ENCODE measurements around the gene FAR2.
"Not testable (repeated sequence)": the region's sequence is repeated elsewhere in the genome, so short reads cannot be mapped to it uniquely, and the experiment has no call there.

Gene FAR2

DNA sequence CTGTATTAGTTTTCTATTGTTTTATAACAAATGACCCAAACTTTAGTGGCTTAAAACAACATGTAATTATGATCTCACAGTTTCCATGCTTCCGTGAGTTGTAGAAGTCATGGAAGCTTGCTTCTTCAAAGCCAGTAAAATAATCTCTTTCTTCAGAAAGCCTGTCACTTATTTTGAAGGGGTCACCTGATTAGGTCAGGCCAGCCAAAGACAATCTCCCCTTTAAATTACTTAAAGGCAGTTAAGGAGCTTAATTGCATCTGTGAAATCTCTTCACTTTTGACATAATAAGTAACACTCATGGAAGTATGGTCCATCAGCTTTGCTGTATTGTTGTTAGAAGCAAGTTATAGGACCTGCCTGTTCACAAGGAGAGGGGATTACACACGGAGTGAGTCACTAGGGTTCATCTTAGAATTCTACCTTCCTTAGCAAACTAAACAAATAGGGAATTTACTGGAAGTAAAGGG is 89.8 kb downstream of the FAR2 start:
- DNase-seq, result no peak

DNA sequence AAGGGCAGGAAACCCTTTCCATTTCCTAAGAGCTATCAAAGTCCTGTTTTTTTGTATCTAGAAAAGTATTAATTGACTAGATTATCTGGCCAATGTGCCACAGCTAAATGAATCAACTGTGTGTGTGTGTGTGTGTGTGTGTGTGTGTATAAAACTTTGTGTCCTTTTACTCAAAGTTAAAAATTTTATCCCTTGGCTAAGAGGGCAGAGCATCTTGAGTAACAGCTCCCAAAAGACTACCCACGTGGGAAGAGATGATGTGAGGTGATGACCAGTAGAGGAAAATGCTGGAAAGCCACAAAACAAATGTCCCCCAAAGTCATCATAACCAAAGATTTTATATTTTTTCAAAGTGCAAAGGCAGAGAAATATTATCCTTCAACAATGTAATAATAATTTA is 90.3 kb downstream of the FAR2 start:
- no peak for DNase-seq

DNA sequence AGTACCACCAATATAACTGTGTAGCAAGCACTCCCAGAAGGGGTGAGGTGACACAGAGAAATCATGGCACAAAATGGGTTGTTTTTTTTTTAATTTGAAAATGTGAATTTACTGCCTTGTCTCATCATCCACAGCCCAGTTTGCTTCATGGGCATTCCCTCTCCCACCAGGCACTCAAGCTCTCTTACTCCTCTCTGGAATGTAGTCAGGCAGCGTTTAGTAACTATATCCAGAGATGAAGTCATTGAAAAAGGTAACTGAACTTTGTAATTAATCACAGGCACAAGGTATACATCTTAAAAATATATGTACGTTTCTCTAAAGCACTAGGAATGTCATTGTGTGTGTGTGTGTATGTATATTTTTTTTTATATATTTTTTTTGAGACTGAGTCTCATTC is 91.4 kb downstream of the FAR2 start:
- DNase-seq, result no peak

DNA sequence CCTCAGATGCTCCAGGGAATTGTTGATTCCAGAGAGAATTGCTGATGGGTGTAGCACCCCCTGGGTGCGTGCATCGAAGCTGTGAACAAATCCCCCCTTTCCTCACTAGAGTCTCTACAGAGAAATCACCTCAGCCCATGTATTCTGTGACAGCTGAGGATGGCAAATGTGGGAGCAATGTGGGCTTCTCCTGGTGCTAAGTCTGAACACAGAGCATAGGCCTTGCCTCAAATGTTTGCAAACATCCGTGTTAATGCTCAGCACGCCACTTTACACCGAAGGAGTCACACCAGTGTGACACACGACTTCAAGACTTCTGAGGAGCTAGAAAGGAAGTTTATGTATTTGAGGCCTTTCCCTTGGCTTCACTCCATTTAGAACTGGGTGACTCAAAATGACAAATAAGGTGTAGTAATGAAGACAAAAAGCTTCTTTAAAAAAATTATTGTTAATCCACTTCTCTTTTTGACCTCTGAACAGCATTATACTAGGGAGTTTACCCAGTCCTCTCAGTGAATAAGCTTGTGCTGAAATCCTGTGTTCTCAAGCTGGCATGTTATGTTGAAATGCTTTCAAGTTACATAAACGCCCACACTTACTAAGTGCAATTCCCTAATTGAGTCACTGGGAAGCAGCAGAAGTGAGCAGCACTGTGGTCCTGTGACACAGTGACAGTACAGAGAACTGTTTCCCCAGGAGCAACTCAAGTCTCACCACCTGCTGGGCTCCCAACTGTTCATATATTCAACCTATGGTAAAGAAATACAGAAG is 92.9 kb downstream of the FAR2 start:
- DNase-seq, result peak; percentile 64

DNA sequence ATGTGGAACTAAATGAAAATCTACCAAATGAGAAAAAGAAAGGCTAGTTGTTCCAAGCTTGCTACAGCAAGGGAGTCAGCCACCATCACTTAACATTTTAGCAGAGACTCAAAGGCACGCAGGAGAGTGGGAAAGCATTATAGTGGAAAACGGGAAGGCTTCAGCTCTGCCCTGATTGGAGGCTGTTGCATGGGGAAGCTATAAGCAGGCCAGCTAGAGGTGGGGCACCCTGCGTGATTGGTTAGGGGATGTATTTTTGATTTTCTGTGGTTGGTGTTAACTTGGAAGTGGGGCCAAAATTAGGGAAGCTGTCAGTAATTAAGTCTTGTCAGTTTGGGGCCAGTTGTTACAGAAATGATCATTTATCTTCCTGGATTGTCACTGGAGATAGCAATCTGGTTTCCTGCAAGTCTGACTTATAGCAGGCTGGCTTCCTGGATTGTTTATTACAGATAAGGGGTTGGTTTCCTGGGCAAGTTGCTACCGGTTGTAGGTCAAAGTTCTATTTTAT is 93.9 kb downstream of the FAR2 start:
- peak; percentile 65 for DNase-seq

DNA sequence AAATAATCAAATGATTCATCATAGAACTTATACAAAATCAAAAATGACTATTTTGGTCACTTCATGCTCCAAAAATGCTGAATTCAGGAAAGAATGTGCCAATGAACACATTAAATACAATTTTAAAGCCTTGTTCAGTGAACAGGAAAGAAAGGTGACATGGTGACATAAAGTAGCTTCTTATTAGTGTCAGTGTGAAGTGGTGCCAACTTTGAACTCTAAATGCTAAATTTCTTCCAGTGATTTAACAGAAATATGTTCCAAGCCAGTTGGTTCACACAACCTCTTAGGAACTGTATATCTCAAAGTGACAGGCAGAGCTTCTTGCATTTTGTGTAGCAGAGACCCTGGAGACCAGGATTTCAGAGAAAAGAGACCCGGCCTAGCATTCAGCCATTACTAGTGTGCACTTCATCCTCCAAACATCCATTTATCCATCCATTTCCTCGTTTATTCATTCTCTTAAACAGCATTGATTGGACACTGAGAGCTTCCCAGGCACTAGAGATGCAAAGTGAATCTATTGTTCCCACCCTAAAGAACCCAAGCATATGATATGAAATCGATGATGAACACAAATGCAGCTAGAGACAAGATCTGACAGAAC is 95.2 kb downstream of the FAR2 start:
- no peak for DNase-seq

DNA sequence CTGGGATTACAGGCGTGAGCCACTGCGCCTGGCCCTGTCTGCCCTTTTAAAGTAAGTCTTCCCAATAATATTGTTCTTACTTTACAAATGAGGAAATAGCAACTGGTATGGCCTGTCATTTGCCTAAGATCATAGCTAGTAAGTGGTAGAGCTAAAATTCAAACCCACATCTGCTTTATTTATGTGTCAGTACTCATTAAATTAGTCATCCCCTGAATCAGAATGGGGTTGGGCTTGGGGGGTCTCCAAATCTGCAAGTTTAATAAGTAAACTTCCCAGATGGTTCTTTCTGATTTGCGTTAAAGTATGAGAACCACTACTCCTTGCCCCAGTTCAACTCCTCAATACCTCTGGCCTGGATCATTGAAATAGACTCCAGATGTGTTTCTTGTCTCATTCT is 96.2 kb downstream of the FAR2 start:
- no peak for DNase-seq

DNA sequence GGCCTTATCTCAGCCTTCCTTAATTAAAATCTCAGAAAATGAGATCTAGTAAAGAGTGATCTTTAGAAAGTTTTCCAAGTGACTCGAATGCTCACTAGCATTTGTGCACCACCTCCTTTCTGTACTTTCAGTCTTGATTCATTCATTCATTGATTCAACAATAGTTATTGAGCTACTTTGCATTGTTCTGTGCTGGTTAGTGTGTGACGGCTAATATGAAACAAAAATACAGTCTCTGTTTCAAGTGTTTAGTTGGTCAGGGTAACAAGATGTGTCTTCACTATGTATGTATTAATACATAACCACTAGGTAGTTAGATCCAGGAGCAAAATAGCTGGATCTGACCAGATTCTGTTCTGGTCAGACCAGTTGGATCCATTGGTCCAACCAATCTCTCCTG is 100.9 kb downstream of the FAR2 start:
- no peak for DNase-seq

DNA sequence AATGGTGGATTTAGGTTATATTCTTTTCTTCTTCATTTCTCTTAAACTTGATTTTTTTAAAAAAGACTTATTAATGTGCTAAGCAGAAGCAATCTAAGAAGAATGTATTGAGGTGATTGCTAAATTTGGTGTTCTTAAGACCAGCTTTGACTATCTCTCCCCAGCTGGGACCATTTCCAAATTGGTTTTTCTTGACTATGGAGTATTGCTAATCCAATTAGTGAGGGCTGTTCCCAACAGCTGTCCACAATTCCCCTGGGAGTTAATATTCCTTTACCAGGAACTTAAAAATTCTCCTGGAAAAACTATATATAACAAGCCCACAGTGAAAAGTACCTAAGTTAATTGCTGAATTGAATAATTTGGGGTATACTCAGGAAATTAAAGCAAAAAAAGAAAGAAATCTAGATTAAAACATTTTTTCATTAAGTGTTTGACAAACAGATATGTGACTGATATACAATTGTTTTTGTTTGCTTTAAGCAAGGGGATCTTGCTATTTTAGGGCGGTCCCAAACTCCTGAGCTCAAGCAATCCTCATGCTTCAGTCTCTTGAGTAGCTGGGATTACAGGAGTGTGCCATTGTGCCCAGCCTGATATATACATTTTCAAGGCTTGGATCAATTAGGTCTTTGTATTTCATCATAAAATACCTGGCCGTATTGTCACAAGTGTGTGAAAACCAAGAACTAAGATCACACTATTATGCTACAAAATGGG is 105.0 kb downstream of the FAR2 start:
- no peak for DNase-seq

DNA sequence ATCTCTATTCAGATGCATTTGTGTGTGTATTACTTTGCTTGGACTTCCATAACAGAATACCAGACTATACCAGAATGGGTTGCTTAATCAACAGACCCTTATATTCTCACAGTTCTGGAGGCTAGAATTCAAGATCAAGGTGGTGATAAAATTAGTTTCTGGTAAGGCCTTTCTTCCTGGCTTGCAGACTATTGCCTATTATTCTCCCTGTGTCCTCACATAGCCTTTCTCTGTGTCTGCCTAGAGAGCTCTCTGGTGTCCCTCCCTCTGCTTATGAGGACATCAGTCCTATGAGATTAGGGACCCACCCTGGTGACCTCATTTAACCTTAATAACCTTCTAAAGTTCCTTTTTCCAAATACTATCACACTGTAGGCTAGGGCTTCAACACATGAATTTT is 106.0 kb downstream of the FAR2 start:
- DNase-seq, result peak; percentile 86

DNA sequence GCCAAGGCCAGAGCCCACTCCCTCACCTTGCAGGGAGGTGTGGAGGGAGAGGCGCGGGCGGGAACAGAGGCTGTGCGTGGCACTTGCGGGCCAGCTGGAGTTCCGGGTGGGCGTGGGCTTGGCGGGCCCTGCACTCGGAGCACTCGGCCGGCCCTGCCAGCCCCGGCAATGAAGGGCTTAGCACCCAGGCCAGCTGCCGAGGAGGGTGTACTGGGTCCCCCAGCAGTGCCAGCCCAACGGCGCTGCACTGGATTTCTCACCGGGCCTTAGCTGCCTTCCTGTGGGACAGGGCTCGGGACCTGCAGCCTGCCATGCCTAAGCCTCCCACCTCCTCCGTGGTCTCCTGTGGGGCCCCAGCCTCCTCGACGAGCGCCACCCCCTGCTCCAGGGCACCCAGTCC is 107.5 kb downstream of the FAR2 start:
- DNase-seq, result no peak

DNA sequence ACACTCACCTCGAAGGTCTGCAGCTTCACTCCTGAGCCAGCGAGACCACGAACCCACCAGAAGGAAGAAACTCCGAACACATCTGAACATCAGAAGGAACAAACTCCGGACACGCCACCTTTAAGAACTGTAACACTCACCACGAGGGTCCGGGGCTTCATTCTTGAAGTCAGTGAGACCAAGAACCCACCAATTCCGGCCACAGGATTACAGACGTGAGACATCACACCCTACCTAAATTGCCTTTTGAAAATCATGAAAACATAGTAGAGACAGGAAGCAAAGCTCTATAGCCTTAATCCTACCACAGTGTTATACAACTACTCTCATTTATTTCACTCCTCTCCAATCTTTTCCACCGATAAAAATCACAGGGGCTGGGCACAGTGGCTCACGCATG is 108.6 kb downstream of the FAR2 start:
- DNase-seq, result not testable (repeated sequence)

DNA sequence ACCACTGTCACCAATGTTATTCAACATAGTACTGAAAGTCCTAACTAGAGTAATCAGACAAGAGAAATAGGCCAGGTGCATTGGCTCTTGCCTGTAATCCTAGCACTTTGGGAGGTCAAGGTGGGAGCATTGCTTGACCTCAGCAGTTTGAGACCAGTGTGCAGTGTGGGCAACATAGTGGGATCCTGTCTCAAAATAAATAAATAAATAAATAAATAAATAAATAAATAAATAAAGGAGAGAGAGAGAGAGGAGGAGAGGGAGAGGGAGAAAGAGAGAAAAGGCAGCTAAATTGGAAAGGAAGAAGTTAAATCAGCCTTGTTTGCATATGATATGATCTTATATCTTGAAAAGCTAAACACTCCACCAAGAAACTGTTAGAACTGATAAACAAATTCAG is 115.3 kb downstream of the FAR2 start:
- no peak for DNase-seq

DNA sequence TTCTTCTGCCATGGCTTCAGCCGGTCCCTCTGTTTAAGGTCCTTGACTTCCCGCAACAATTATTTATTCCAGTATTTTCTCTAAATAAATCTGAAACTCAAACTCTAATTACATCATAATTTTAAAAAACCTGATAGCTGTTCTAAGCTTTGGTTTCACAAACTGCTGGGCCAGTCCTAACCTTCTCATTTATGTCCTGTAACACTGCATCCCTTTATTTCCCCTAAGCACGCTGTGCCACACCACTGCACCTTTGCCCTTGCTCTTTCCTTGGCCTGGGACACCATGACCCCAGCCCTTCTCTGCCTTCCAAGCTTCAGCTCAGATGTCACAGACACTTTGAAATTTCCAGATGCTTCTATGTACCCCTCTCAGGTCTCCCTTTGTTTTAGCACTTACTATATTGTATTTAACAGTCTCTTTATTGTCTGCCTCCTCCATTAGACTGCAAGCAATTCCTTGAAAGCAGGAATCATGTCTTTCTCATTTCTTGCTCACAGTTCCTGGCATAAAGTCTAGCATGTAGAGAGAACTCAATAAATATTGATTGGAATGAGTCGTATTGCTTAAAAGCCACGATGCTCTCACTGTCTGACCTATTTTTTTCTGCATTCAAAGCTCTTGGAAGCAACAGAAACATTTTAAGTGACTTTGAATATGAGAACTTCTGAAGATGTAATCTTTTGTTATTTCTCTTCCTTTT is 120.8 kb downstream of the FAR2 start:
- no peak for DNase-seq

DNA sequence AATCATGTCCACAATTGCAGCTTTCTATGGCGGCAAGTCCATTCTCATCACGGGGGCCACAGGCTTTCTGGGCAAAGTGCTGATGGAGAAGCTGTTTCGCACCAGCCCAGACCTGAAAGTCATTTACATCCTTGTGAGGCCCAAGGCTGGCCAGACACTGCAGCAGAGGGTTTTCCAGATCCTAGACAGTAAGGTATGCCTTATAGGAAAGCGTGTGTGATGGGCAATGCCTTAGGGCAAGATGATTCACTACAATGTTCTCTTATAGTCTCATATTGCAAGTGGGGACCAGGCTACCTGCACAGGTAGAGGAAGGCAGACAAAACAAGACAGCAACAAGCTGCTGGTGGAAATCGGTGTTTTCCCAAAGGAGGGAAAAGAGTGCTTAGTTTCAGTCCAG is 121.4 kb downstream of the FAR2 start:
- DNase-seq, result no peak

DNA sequence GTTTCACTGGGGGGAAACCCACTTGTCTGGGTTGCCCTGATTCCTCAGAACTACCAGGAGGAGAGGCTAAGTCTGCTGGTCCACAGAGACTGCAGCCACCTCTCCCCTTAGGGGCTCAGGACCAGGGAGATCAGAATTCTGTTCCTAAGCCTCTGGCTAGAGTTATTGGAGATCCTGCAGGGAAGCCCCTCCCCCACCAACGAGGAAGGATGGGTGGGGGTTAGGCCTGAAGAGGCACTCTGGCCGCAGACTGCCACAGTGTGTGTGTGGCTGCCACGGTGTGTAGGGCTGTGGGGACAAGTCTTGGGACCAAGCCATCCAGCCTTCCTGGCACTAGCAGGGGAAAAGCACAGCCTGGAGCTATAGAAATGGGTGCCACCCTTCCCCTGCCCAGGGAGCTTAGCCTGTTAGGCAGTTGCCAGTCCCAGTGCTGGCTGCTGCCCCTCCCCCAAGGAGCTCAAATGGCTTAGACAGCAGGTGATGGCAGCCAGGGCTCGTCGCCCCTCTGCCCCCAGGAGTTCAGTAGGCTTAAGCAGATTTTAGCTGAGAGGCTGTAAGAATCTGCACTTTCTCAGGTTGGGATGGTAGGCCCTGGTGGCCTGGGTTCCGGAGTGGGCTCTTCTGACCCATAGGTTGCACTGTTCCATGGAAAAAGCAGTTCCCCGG is 124.2 kb downstream of the FAR2 start:
- DNase-seq, result no peak

DNA sequence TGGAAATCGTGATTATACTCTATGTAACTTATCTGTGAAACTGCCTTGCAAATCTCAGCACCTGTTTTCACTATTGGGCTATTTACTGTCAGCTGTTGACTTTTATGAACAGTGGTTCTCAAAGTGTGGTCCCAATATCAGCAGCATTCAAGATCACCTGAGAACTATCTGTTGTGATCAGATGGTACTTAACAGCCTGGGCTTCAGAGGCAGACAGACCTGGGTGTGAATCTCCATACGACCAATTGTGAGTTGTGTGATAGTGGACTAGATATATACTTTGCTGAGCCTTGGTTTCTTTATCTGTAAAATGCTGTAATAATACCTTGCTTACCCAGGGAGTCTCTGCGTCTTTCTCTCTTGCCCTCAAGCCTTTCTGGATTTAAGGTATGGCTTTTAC is 126.8 kb downstream of the FAR2 start:
- DNase-seq, result no peak

DNA sequence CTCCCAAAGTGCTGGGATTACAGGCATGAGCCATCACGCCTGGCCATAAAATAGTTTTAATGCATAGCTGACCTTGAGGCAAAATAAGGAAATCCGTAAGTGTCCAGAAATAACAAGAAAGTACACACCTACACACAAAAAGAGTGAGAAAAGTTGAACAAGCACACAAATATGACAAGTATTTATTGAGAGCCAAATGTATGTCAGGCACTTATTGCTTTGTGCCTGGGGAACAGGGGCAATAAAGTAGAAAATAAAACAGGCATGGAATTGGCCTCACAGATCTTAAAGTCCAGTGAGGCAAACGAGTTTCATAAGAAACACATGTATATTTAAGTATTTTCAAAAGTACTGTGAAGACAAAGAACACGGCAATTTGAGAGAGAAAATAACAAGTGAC is 128.2 kb downstream of the FAR2 start:
- no peak for DNase-seq

DNA sequence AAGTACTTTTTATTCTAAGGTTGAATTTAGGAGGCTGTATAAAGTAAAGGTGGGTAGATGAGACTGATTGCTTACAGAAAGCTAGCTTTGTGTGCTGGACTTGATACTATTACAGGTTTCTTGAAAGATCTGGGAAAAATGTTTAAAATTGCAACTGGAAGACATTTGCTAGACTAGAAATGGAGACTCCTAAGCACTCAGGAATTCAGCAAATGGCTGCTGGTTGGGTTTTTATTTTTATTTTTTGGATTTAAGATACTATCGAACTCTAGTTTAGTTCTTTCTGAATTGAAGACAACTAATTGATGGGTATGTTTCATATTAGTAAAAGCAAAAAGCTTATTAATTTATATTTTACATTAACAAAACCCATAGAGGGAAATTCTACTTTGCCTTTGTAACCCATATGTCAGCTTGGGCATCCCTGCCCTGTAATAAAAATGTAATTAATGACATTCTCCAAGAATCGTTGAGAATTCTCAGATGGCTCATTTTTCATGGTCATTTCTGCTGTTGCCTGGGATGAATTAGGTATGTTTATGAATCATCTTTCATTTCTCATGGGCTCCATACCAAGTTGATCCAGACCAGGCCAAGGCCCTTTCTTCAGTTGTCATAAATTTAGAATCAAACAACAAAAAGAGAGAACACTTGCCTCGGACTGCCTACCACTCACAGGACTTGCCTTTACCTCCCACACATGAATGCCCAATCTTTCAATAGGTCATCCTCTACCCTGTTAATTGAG is 129.8 kb downstream of the FAR2 start:
- DNase-seq, result no peak

DNA sequence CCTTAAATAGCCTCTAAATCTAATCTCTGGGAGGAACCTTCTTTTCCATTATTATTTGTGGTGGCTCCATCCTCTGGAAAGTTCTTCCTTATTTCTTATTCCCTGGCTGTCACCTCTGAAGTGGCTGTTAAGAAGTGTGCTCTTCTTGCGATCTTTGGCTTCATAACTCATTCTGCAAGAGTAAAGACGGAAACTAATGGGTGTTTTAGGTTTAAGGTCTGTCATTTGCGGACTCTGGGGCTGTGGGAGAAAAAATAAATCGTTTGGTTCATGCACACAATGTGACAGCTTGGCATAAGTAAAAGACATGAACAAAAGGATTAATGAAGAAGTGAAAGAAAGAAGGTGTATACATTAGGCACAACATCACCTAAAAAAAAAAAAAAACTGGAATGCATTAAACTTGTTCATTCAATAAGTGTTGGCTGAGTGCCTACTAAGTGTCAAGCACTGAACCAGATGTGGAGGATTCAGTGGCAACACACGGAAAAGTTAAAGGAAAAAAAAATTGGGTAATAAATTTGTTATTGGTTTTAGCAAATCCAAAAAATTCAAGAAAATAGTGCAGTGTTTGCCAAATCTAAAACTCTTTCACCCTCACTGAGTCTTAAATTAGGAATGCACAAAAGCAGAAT is 132.4 kb downstream of the FAR2 start:
- DNase-seq, result no peak

DNA sequence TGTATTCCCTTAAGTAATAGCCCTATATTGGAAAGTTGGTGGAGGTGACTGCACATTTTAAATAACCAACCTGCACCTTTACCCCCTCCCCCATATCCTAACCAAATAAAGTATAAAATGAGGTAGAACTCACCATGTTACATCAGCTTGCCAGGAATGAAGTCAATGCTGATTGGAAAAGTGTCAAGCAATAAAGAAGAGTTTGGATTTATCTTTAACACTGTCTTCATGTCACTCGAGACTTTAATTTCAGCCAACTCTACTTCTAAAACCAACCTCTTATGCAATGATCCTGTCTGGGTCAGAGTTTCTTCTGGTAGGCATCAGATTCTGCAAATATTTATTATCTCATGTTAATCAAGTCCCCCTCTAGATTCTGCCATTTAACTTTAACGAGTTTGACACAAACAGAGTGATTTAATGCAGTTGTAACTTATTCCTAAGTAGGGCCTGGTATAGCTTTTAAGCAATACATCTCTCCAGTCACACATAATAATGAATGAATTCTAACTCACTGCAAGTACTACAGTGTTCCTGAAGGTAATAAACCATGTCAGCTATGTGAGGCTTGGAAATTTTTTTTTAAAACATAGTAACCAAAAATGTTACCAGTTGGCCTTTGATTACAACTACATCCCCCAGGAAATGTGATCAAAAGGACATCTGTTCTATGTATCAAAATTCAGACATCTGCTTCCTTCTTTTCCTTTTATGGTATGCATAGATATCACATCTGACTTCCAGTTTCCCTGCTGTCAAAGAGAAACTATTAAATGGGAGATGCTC is 133.1 kb downstream of the FAR2 start:
- peak; percentile 54 for DNase-seq

Measured in hematopoietic multipotent progenitor cell treated with erythropoietin and hydrocortisone succinate and interleukin-3 and kit ligand, for 6 days (in vitro differentiated cells).